AG04449 (cell line): Measurements from ENCODE around the gene ZNF598.
A peak's percentile ranks its signal among the peaks of the same experiment; 100 is the strongest.

ENCODE experiments used
- CTCF ChIA-PET: fragments of 350-600 bp; formaldehyde crosslinking; extraction: SDS; loops from one replicate; lab custom pipeline; 2021; ENCODE audit warnings: antibody characterized with exemption; lab: Yijun Ruan, JAX
- POLR2A ChIA-PET: fragments of 400-600, 350-600 bp; formaldehyde crosslinking; extraction: SDS; loops from one replicate; lab custom pipeline; 2020; ENCODE audit warnings: antibody characterized with exemption, inconsistent platforms; lab: Yijun Ruan, JAX
- DNase-seq: peaks from one replicate; pipeline ENCODE4 v3.0.0-alpha.2; 2010; ENCODE audit warnings: low read depth, low spot score
- H3K4me3 ChIP-seq: 2 replicates; pipeline ENCODE4 v1.5.1; 2011; ENCODE audit warnings: low read depth, mild to moderate bottlenecking, control low read depth, low read length
- TF ChIP-seq, protein P1 (sequence below): IDR thresholded peaks from one replicate; pipeline ENCODE4 v1.5.1; 2011; ENCODE audit warnings: mild to moderate bottlenecking, moderate library complexity, low read length, control low read depth, inconsistent platforms; ENCODE audit not compliant: insufficient read depth; ENCODE audit errors: missing control alignments

ZNF598 gene

DNA sequence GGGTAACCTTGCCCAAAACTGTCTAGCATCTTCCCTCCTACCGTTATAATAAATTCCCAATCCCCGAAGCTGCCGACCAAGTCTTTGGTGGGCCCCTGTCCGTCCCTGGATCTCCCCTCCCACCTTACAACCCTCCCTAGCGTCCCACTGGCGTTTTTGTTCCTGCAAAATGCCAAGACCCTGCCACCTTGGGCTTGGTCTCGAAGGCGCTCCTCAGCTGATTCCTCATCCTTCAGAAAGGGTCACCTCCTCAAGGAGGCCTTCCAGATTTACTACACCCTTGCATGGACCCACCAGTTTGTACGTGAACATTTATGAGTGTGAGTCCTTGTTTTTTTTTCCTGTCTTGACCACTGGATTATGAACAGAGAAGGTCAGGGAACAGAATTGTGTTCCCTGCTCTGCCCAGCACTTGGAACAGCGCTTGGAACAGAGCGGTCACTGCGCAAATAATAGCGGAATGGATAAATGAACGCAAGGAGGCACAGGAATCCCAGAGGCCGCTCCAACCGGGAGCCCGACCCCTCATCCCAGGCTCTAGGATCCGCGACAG lies 26.6 kb downstream of the ZNF598 start:
- ChIA-PET POLR2A (interaction anchor here (0.5 to 3.5 kb wide), 4 partner anchors 11 to 25 kb away, joined by 3 to 23 read pairs (median 6); partner anchors contain the start of genes RPS2 and TBL3), CTCF (interaction anchor here (1.3 to 16.4 kb wide), 5 partner anchors 10 to 157 kb away, joined by 3 to 163 read pairs (median 7); partner anchors contain the start of gene TBL3)
- no peak for DNase-seq

DNA sequence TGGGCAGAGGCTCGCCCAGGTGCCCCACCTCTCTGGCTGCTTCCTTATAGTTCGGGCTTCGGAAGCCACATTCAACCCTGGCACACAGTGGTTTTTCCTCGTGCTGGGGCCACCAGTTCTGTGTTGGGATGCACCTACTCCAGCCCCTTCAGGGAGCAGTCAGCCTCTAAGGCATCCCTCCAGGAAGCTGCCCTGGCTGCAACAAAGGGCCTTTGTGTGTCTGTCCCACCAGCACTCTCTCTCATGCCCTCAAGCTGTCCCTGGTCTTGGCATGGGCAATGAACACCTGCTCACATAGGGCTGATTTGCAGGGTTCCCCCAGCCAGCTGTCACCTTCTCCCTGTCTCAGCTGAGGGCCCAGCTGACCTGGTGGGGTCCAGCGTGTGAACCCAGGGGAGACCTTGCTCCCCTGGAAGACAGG lies 27.6 kb downstream of the ZNF598 start:
- POLR2A ChIA-PET = interaction anchor here (1.9 to 3.5 kb wide), 3 partner anchors 10 to 173 kb away, joined by 9 to 23 read pairs (median 9); partner anchors contain the start of genes RPS2, TBL3 and TRAF7
- no peak overlapping the region for H3K4me3 ChIP-seq
- CTCF ChIA-PET = interaction anchor here (0.6 to 16.4 kb wide), 5 partner anchors 9 to 158 kb away, joined by 3 to 163 read pairs (median 7); partner anchors contain the start of gene TBL3
- TF ChIP-seq, protein P1, sequence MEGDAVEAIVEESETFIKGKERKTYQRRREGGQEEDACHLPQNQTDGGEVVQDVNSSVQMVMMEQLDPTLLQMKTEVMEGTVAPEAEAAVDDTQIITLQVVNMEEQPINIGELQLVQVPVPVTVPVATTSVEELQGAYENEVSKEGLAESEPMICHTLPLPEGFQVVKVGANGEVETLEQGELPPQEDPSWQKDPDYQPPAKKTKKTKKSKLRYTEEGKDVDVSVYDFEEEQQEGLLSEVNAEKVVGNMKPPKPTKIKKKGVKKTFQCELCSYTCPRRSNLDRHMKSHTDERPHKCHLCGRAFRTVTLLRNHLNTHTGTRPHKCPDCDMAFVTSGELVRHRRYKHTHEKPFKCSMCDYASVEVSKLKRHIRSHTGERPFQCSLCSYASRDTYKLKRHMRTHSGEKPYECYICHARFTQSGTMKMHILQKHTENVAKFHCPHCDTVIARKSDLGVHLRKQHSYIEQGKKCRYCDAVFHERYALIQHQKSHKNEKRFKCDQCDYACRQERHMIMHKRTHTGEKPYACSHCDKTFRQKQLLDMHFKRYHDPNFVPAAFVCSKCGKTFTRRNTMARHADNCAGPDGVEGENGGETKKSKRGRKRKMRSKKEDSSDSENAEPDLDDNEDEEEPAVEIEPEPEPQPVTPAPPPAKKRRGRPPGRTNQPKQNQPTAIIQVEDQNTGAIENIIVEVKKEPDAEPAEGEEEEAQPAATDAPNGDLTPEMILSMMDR = no peak
- DNase-seq = no peak

More for the DNA sequence above, 26.6 kb downstream of the ZNF598 start:
- H3K4me3 ChIP-seq = peak overlapping the region; percentile 71
- TF ChIP-seq, protein P1 = no peak

DNA sequence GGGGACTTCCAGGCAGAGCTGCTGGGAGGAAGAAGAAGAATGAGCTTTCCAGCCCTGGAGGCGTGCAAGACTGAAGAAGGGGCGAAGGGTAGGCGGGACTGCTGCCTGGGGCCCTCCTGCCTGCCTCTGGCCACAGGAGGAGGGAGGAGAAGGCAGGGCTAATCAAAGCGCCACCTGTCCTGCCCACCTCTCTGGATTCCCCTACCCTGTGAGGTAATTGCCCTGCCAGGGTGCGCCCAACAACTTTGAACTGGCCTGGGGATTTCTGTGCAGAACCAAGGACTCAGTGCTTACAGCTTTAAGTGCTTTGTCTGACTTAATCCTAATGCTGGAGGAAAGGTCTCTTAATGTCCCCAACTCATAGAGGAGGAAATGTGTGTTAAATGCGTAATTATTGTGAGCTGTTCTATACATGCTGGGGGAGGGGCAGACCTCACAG lies 28.2 kb downstream of the ZNF598 start, which contains the start of gene NOXO1:
NOXO1 (minus strand) TSS at position 72 of the 439 bp plus-strand sequence. CDS start 290 bp downstream, outside the sequence.
- TF ChIP-seq, protein P1 = no peak
- DNase-seq = no peak
- H3K4me3 ChIP-seq = no peak within 1 kb of the TSS
- POLR2A ChIA-PET = interaction anchor here (0.7 to 3.5 kb wide), 5 partner anchors 10 to 174 kb away, joined by 3 to 23 read pairs (median 9); partner anchors contain the start of genes RPS2, TBL3 and TRAF7
- CTCF ChIA-PET = interaction anchor here (0.6 to 16.4 kb wide), 6 partner anchors 8 to 159 kb away, joined by 3 to 163 read pairs (median 6); partner anchors contain the start of gene TBL3

DNA sequence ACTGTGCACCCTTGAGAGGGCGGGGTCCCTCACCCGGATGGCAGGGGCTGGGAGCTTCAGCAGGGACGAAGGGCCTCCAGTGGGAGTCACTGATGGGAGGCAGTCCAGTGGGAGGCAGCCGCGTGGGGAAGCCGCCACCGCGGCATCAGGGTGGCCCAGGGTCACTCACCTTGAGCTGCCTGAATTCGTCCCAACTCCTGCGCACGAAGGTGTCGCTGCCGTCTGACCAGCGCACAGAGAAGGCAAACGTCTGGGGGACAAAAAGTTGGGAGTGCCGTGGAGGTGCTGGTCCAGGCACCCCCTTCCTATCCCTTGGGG lies 28.9 kb downstream of the ZNF598 start:
- TF ChIP-seq, protein P1 = no peak
- POLR2A ChIA-PET = interaction anchor here (1.4 to 3.5 kb wide), 3 partner anchors 16 to 175 kb away, joined by 4 to 23 read pairs (median 9); partner anchors contain the start of genes RPS2 and TRAF7
- CTCF ChIA-PET = interaction anchor here (0.6 to 16.4 kb wide), 5 partner anchors 9 to 160 kb away, joined by 3 to 163 read pairs (median 5); partner anchors contain the start of gene TBL3
- DNase-seq = no peak
- H3K4me3 ChIP-seq = no peak overlapping the region

DNA sequence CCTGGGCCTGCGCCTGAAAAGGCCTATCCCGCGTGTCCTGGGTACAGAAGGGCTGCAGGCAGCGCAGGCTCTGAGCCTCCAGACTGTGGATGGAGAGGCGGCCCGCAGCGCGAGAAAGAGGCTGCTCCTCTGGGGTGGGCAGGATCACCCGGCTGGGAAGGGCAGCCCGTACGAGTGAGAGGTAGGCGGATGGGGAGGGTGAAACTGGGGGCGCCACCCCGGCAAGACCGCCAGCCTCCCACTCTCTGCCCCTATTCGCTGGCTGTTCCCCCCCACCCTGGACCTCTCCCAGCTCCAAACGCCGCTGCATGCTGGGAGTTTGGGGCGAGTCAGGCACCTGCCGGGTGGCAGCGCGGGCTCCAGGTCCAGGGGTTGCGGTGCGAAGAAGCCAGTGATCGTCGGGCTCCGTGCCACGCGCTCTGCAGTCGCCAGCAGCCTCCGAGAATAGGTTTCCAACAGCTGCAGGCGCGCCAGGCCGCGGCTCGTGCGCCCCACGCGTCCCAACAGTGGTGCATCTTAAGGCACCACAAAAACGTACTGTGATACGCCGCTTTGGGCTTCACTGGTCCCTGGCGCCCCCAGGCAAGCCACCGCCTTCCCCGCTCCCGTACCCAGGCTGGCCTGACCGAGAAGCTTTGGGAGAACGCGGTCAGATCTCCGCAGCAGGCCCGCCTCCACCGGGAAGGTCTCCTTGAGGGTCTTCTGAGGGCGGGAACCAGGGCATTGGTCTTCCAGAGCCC lies 29.4 kb downstream of the ZNF598 start:
- no peak overlapping the region for H3K4me3 ChIP-seq
- DNase-seq = no peak
- CTCF ChIA-PET = interaction anchor here (0.6 to 16.4 kb wide), 3 partner anchors 9 to 117 kb away, joined by 3 to 163 read pairs (median 5); partner anchors contain the start of gene TBL3

More for the DNA sequence above, 29.4 kb downstream of the ZNF598 start:
- POLR2A ChIA-PET = interaction anchor here (1.4 to 3.5 kb wide), 2 partner anchors 15 to 60 kb away, joined by 4 to 23 read pairs; partner anchors contain the start of gene RPS2
- TF ChIP-seq, protein P1 = no peak
